Hepatocyte (in vitro differentiated cells): Measurements from ENCODE around the gene TNXB.

Experiments
- EZH2 ChIP-seq: fragments of 200-600 bp; sonication (generic); IDR thresholded peaks from 2 replicates; pipeline ENCODE4 v1.6.1; 2016; ENCODE audit warnings: antibody characterized with exemption, mild to moderate bottlenecking, borderline replicate concordance
- TF ChIP-seq, protein P1 (sequence below): fragments of 200-600 bp; sonication (generic); IDR thresholded peaks from 2 replicates; pipeline ENCODE4 v1.5.1; 2016; ENCODE audit warnings: antibody characterized with exemption, mild to moderate bottlenecking; ENCODE audit not compliant: poor library complexity

DNA sequence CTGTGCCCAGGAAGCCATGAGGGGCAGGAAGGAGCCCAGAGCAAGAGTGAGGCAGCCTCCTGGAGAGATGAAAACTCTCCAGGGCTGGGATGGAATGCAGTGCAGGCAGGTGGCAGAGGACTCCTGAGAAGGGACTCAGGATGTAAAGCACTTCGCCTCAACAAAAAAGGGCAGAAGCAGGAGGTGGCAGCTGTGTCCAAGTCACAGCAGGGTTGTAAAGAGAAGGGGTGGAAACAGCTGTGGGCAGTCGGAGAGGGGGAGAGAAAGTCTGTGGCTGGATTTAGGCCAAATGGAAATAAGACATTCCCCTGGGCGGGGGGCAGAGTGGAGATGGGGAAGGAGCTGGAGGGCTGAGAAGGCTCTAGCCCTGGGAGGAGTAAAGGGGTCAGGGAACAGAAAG lies 36.0 kb downstream of the TNXB start:
- TF ChIP-seq, protein P1, sequence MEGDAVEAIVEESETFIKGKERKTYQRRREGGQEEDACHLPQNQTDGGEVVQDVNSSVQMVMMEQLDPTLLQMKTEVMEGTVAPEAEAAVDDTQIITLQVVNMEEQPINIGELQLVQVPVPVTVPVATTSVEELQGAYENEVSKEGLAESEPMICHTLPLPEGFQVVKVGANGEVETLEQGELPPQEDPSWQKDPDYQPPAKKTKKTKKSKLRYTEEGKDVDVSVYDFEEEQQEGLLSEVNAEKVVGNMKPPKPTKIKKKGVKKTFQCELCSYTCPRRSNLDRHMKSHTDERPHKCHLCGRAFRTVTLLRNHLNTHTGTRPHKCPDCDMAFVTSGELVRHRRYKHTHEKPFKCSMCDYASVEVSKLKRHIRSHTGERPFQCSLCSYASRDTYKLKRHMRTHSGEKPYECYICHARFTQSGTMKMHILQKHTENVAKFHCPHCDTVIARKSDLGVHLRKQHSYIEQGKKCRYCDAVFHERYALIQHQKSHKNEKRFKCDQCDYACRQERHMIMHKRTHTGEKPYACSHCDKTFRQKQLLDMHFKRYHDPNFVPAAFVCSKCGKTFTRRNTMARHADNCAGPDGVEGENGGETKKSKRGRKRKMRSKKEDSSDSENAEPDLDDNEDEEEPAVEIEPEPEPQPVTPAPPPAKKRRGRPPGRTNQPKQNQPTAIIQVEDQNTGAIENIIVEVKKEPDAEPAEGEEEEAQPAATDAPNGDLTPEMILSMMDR = no peak
- no peak for TF ChIP-seq EZH2
